Upper lobe of left lung (tissue), 6 donors: ENCODE data around the gene SIRT3. TPM values are rescaled to one million over a fixed set of nuclear protein-coding genes. Genes with fewer than 3 reads are reported as not detected.

Source experiments
- ATAC-seq, 2 donors: fragments of 200-7000 bp; cut with Tn5 transposase; one replicate each; pipeline ENCODE4 v1.9.1; 2022; ENCODE audit warnings: mild to moderate bottlenecking in 2 of 2, moderate library complexity in 2 of 2; ENCODE audit not compliant: low FRiP score in 2 of 2
- DNase-seq, 2 donors: peaks; one replicate each; pipeline ENCODE4 v3.0.0-alpha.2; 2019 to 2020
- H3K27ac ChIP-seq, 4 donors: fragments of 200-600 bp; sonication (generic); one replicate each; pipeline ENCODE4 v1.5.1; 2016 to 2019
- H3K27me3 ChIP-seq, 4 donors: fragments of 200-600 bp; sonication (generic); one replicate each; pipeline ENCODE4 v1.5.1; 2017 to 2019
- H3K36me3 ChIP-seq, 4 donors: fragments of 200-600 bp; sonication (generic); one replicate each; pipeline ENCODE4 v1.5.1; 2016 to 2019
- H3K4me1 ChIP-seq, 4 donors: fragments of 200-600 bp; sonication (generic); one replicate each; pipeline ENCODE4 v1.5.1; 2018 to 2019
- H3K4me3 ChIP-seq, 4 donors: fragments of 200-600 bp; sonication (generic); one replicate each; pipeline ENCODE4 v1.5.1; 2017 to 2019; ENCODE audit warnings: mild to moderate bottlenecking in 2 of 4, moderate library complexity in 1 of 4
- H3K9me3 ChIP-seq, 4 donors: fragments of 200-600 bp; sonication (generic); one replicate each; pipeline ENCODE4 v1.5.1; 2018 to 2019
- CTCF ChIP-seq, 6 experiments: fragments of 450-650 bp in 4 of 6; fragments of 200-600 bp in 2 of 6; sonication (generic) in 2 of 6; IDR thresholded peaks; one replicate each; pipeline ENCODE4 v1.5.1; 2016 to 2019; ENCODE audit warnings: antibody characterized with exemption in 6 of 6
- EP300 ChIP-seq, 4 donors: sonication (generic); formaldehyde crosslinking; IDR thresholded peaks; one replicate each; pipeline ENCODE4 v1.5.1; 2017; ENCODE audit warnings: antibody characterized with exemption in 4 of 4, control low read depth in 2 of 4
- POLR2A ChIP-seq, 4 donors: fragments of 450-650 bp; IDR thresholded peaks; one replicate each; pipeline ENCODE4 v1.5.1; 2016 to 2017; ENCODE audit warnings: antibody characterized with exemption in 4 of 4, mild to moderate bottlenecking in 2 of 4
- POLR2AphosphoS5 ChIP-seq, 2 donors: sonication (generic); formaldehyde crosslinking; IDR thresholded peaks; one replicate each; pipeline ENCODE4 v1.5.1; 2017; ENCODE audit warnings: antibody characterized with exemption in 2 of 2
- WGBS, 2 donors: methylation state at CpG; one replicate each; pipeline ENCODE4 v1.1.5; 2017 to 2018; 5-methylcytosine and 5-hydroxymethylcytosine counted together
- total RNA-seq, 6 donors: library from RNA; depleted of rRNA in 4 of 6; stranded (reverse); fragments of >200 nt in 4 of 6; gene quantifications; one replicate each; pipeline versions ENCODE4 v1.1.0 to v1.2.1, GENCODE V29; 2016 to 2021
- donor health status: DM: no; HTN: no; CAD: no; lungs with moderate emphysema.
- donor health status: DM: no; HTN: yes; CAD: no; lungs with severe emphysema.

SIRT3 gene
- total RNA-seq, 6 donors from 2014 or later, result 11.7 to 37.6 (median 24.0) TPM

- ATAC-seq, result peak; percentile 85 to 89
- Histone ChIP-seq H3K9me3 (no peaks in the 10 kb centered on the region), H3K27me3 (no peaks in the 10 kb centered on the region), H3K36me3 (peaks cover 22 to 64% (median 57%) of the 10 kb centered on the region in 4 donors), H3K27ac (peak overlapping the region; percentile 97 to 99 (median 99)), H3K4me3 (peak overlapping the region; percentile 71 to 87 (median 78)), H3K4me1 (peaks cover 38 to 58% (median 44%) of the 10 kb centered on the region in 4 donors)
- DNase-seq, result peak; percentile 87 to 97
- TF ChIP-seq POLR2AphosphoS5 (IDR thresholded peaks at IDR 0.05), result peak; percentile 72 to 88
- peak in 1 of 6 experiments; percentile 13 for TF ChIP-seq CTCF (IDR thresholded peaks at IDR 0.05)
- peak in 3 of 4 donors; percentile 76 to 93 (median 82) for TF ChIP-seq POLR2A (IDR thresholded peaks at IDR 0.05)
- TF ChIP-seq EP300 (IDR thresholded peaks at IDR 0.05), result peak in 1 of 4 donors; percentile 10
- WGBS, 2 donors, result 0% methylated on average over 18 to 31 of the region's 57 CpGs
Observed at GRCh38 chr11:208181-208916, 27.8 kb downstream of the SIRT3 start.

- H3K4me1 ChIP-seq, result peaks cover 38 to 60% (median 44%) of the 10 kb centered on the region in 4 donors
- no peaks in the 10 kb centered on the region for H3K9me3 ChIP-seq
- DNase-seq (peak in 1 of 2 donors; percentile 63), ATAC-seq (peak; percentile 20)
- TF ChIP-seq POLR2A (IDR thresholded peaks at IDR 0.05) (peak in 1 of 4 donors; percentile 58), CTCF (IDR thresholded peaks at IDR 0.05) (no peak)
- peak overlapping the region; percentile 71 to 87 (median 78) for H3K4me3 ChIP-seq
- H3K27me3 ChIP-seq, result no peaks in the 10 kb centered on the region
- peak overlapping the region; percentile 97 to 99 (median 99) for H3K27ac ChIP-seq
- WGBS, 2 donors, result 0 to 1% methylated on average over 17 to 27 of the region's 27 CpGs
- H3K36me3 ChIP-seq, result peaks cover 22 to 63% (median 55%) of the 10 kb centered on the region in 4 donors
Observed at GRCh38 chr11:207863-208180, 28.3 kb downstream of the SIRT3 start.

GRCh38 chr11:207208-207862, 28.8 kb downstream of the SIRT3 start, which contains the start of the genes BET1L and RIC8A:
BET1L (minus strand) TSS chr11:207399; CDS start chr11:207321, 78 bp downstream.
RIC8A (plus strand) TSS chr11:207708; CDS start chr11:208855, 1,147 bp downstream.
- H3K27ac ChIP-seq, result peak within 1 kb of the TSS; percentile 97 to 99 (median 99)
- DNase-seq (peak; percentile 97 to 98), ATAC-seq (peak; percentile 94 to 97)
- 0 to 1% methylated on average over 9 to 52 of the region's 63 CpGs for WGBS, 2 donors
- peak within 1 kb of the TSS; percentile 71 to 87 (median 78) for H3K4me3 ChIP-seq
- TF ChIP-seq EP300 (IDR thresholded peaks at IDR 0.05) (peak in 1 of 4 donors; percentile 21), CTCF (IDR thresholded peaks at IDR 0.05) (peak in 2 of 6 experiments; percentile 22 to 30), POLR2AphosphoS5 (IDR thresholded peaks at IDR 0.05) (peak; percentile 96 to 97), POLR2A (IDR thresholded peaks at IDR 0.05) (peak; percentile 48 to 98 (median 90))
- peaks cover 41 to 60% (median 46%) of the 10 kb centered on the region in 4 donors for H3K4me1 ChIP-seq
- peaks cover 21 to 61% (median 50%) of the 10 kb centered on the region in 4 donors for H3K36me3 ChIP-seq
- no peaks in the 10 kb centered on the region for H3K27me3 ChIP-seq
- H3K9me3 ChIP-seq, result no peaks in the 10 kb centered on the region

- ATAC-seq (peak in 1 of 2 donors; percentile 25), DNase-seq (peak in 1 of 2 donors; percentile 52)
- Histone ChIP-seq H3K4me1 (peaks cover 41 to 63% (median 46%) of the 10 kb centered on the region in 4 donors), H3K9me3 (no peaks in the 10 kb centered on the region), H3K27ac (peak overlapping the region; percentile 97 to 99 (median 99)), H3K4me3 (peak overlapping the region; percentile 58 to 87 (median 75)), H3K27me3 (no peaks in the 10 kb centered on the region), H3K36me3 (peaks cover 14 to 56% (median 44%) of the 10 kb centered on the region in 4 donors)
- TF ChIP-seq CTCF (IDR thresholded peaks at IDR 0.05), result no peak
- no peak for TF ChIP-seq EP300 (IDR thresholded peaks at IDR 0.05)
- no peak for TF ChIP-seq POLR2A (IDR thresholded peaks at IDR 0.05)
- TF ChIP-seq POLR2AphosphoS5 (IDR thresholded peaks at IDR 0.05), result no peak
- WGBS, 2 donors, result 1 to 7% methylated on average over 9 to 38 of the region's 39 CpGs
Observed at GRCh38 chr11:206526-207207, 29.5 kb downstream of the SIRT3 start.
